ENCODE measurements around the gene FAM83B.

- TF ChIP-seq, protein P1, sequence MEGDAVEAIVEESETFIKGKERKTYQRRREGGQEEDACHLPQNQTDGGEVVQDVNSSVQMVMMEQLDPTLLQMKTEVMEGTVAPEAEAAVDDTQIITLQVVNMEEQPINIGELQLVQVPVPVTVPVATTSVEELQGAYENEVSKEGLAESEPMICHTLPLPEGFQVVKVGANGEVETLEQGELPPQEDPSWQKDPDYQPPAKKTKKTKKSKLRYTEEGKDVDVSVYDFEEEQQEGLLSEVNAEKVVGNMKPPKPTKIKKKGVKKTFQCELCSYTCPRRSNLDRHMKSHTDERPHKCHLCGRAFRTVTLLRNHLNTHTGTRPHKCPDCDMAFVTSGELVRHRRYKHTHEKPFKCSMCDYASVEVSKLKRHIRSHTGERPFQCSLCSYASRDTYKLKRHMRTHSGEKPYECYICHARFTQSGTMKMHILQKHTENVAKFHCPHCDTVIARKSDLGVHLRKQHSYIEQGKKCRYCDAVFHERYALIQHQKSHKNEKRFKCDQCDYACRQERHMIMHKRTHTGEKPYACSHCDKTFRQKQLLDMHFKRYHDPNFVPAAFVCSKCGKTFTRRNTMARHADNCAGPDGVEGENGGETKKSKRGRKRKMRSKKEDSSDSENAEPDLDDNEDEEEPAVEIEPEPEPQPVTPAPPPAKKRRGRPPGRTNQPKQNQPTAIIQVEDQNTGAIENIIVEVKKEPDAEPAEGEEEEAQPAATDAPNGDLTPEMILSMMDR (IDR thresholded peaks at IDR 0.05; ENCODE audit: low read depth, low read length, poor library complexity, severe bottlenecking) = no peak
- no peak for TF ChIP-seq EZH2phosphoT487 (IDR thresholded peaks at IDR 0.05; ENCODE audit: borderline replicate concordance, low read length)
These were observed 53.4 kb downstream of the FAM83B start for GRCh38 chr6:54899986-54900385.

All from DOHH2 (cell line).